ENCODE results near the gene COX6A2.

Gene COX6A2

DNA sequence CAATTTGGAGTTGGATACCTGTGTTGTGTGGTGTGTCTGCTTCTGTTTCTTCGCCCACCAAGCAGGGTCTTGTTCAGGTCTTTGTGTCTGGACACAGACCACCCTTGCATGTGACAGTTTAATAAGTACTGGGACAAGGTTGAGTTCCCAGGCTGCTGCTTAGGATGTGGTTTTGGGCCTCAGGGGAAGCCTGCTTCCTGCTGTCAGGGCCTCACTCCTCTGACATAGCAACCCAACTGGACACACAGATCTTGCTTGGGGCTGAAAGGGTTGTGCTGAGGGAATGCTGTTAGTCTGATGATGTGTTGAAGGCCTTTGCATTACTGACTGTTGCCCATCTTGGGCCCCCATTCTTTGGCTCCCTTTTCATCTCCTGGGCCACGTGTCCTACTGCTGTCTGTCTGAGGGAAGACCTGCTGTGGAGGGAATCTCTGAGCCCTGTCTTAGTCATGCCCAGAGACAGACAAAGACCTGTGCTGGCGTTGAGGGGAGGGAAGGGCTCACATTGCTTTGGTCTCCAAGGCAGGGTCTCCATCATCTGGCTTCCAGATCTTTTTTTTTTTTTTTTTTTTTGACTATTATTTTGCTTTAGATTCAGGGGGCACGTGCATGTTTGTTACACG, 39.1 kb upstream of the COX6A2 start:
- TF ChIP-seq, protein P1, sequence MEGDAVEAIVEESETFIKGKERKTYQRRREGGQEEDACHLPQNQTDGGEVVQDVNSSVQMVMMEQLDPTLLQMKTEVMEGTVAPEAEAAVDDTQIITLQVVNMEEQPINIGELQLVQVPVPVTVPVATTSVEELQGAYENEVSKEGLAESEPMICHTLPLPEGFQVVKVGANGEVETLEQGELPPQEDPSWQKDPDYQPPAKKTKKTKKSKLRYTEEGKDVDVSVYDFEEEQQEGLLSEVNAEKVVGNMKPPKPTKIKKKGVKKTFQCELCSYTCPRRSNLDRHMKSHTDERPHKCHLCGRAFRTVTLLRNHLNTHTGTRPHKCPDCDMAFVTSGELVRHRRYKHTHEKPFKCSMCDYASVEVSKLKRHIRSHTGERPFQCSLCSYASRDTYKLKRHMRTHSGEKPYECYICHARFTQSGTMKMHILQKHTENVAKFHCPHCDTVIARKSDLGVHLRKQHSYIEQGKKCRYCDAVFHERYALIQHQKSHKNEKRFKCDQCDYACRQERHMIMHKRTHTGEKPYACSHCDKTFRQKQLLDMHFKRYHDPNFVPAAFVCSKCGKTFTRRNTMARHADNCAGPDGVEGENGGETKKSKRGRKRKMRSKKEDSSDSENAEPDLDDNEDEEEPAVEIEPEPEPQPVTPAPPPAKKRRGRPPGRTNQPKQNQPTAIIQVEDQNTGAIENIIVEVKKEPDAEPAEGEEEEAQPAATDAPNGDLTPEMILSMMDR (conservative IDR thresholded peaks at IDR 0.05; ENCODE audit: low read depth, low read length), result no peak
- no peak for DNase-seq (ENCODE audit: low read depth)
- H3K4me3 ChIP-seq (ENCODE audit: low read length), result no peak overlapping the region

DNA sequence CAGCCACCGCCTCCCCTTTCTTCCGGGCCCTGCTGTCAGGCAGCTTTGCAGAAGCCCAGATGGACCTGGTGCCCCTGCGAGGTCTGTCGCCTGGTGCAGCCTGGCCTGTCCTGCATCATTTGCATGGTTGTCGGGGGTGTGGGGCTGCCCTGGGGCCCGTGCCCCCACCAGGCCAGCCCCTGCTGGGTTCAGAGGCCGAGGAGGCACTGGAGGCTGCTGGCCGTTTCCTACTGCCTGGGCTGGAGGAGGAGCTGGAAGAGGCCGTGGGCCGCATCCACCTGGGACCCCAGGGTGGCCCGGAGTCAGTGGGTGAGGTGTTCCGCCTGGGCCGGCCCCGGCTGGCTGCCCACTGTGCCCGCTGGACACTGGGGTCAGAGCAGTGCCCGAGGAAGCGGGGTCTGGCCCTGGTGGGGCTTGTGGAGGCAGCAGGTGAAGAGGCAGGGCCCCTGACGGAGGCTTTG, 38.3 kb upstream of the COX6A2 start:
- no peak overlapping the region for H3K4me3 ChIP-seq (ENCODE audit: low read length)
- no peak for DNase-seq (ENCODE audit: low read depth)
- TF ChIP-seq, protein P1 (conservative IDR thresholded peaks at IDR 0.05; ENCODE audit: low read depth, low read length), result no peak

- no peak overlapping the region for H3K4me3 ChIP-seq (ENCODE audit: low read length)
- TF ChIP-seq, protein P1 (conservative IDR thresholded peaks at IDR 0.05; ENCODE audit: low read depth, low read length), result no peak
- DNase-seq (ENCODE audit: low read depth), result no peak
Measured at GRCh38 chr16:31465788-31466370, 37.7 kb upstream of the COX6A2 start.

- no peak overlapping the region for H3K4me3 ChIP-seq (ENCODE audit: low read length)
- TF ChIP-seq, protein P1 (conservative IDR thresholded peaks at IDR 0.05; ENCODE audit: low read depth, low read length), result no peak
- DNase-seq (ENCODE audit: low read depth), result no peak
Measured at GRCh38 chr16:31464781-31465260, 36.7 kb upstream of the COX6A2 start.

DNA sequence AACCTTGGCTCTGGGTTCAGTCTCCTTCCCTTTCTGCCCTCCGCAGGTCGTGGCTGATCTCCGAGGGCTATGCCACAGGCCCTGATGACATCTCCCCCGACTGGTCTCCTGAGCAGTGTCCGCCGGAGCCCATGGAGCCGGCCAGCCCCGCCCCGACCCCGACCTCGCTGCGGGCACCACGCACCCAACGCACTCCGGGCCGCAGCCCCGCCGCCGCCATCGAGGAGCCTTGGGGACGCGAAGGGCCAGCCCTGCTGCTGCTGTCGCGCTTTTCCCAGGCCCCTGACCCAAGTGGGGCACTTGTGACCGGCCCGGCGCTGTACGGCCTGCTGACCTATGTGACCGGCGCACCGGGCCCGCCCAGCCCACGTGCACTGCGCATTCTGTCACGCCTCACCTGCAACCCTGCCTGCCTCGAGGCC, 36.2 kb upstream of the COX6A2 start:
- H3K4me3 ChIP-seq (ENCODE audit: low read length), result no peak overlapping the region
- no peak for DNase-seq (ENCODE audit: low read depth)
- TF ChIP-seq, protein P1 (conservative IDR thresholded peaks at IDR 0.05; ENCODE audit: low read depth, low read length), result no peak

DNA sequence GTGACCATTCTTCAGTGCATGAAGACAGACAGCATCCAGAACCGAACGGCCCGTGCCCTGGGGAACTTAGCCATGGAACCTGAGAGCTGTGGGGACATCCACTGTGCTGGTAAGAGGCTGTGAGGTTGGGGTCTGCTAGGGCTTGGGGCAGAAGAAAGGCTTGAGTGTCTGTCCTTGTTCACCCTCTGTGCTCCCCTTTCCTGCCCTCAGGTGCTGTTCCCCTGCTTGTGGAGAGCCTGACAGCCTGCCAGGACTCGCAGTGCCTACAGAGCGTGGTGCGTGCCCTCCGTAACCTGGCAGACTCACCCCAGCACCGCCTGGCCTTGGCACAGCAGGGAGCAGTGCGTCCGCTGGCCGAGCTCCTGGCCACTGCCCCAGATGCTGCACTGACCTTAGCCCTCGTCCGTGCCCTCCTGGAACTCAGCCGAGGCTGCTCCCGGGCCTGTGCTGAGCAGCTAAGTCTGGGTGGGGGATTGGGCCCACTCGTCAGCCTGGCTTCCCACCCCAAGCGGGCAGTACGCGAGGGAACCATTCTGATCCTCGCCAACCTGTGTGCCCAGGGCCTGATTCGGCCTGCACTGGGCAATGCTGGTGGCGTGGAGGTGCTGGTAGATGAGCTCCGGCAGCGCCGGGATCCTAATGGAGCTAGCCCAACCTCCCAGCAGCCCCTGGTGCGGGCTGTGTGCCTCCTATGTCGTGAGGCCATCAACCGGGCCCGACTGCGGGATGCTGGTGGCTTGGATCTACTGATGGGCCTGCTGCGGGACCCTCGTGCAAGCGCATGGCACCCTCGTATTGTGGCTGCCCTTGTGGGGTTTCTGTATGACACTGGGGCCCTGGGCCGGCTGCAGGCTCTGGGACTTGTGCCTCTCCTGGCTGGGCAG, 34.0 kb upstream of the COX6A2 start:
- DNase-seq (ENCODE audit: low read depth), result no peak
- H3K4me3 ChIP-seq (ENCODE audit: low read length), result no peak overlapping the region
- TF ChIP-seq, protein P1 (conservative IDR thresholded peaks at IDR 0.05; ENCODE audit: low read depth, low read length), result no peak
